Measurements from ENCODE around the gene CCNE1. TPM values are rescaled to one million over a fixed set of nuclear protein-coding genes. Genes with fewer than 3 reads are reported as not detected.

Gene CCNE1
- total RNA-seq, 1 experiment from 2014 or later: 40.2 TPM

- Mint-ChIP-seq H3K36me3 (ENCODE audit: insufficient read depth in 1 of 3, low read depth in 3 of 3) (no peaks in the 10 kb centered on the region), H3K4me1 (peaks cover 10 to 11% of the 10 kb centered on the region in 2 experiments), H3K27ac (no peak overlapping the region), H3K9me3 (no peaks in the 10 kb centered on the region), H3K27me3 (ENCODE audit: low read depth) (peaks cover 5% of the 10 kb centered on the region), H3K4me3 (no peak overlapping the region)
- Histone ChIP-seq H3K9me3 (ENCODE audit: control insufficient read depth, low read depth, low read length) (no peaks in the 10 kb centered on the region), H3K14ac (ENCODE audit: insufficient read depth, low read length) (no peak overlapping the region), H2BK5ac (ENCODE audit: insufficient read length, low read length) (no peak overlapping the region), H2BK12ac (ENCODE audit: insufficient read length, low read depth, low read length) (no peak overlapping the region), H2AFZ (ENCODE audit: low read length) (no peak overlapping the region), H4K20me1 (ENCODE audit: control insufficient read depth, insufficient read depth, insufficient read length) (no peaks in the 10 kb centered on the region), H3K4ac (ENCODE audit: low read depth, low read length) (no peak overlapping the region), H4K5ac (ENCODE audit: insufficient read length, low read depth, low read length) (no peak overlapping the region), H4K91ac (ENCODE audit: insufficient read length, low read depth, low read length) (no peak overlapping the region), H3K23ac (ENCODE audit: insufficient read length, low read depth, low read length) (no peak overlapping the region), H4K8ac (replicated peaks; ENCODE audit: insufficient read length, low read depth, low read length) (no peak overlapping the region), H2AK5ac (ENCODE audit: insufficient read length, low read length) (no peak overlapping the region), H3K23me2 (ENCODE audit: insufficient read length, low read depth, low read length, poor library complexity, severe bottlenecking) (no peaks in the 10 kb centered on the region), H3K79me1 (ENCODE audit: insufficient read depth, low read depth, low read length, poor library complexity, severe bottlenecking) (no peaks in the 10 kb centered on the region), H3K56ac (ENCODE audit: insufficient read length, low read depth, low read length) (no peak overlapping the region), H2BK120ac (ENCODE audit: low read depth, low read length, poor library complexity, severe bottlenecking) (no peak overlapping the region), H2BK20ac (ENCODE audit: low read depth, low read length, poor library complexity, severe bottlenecking) (no peak overlapping the region), H3K9ac (ENCODE audit: extremely low read depth, insufficient read length, low read length) (no peak overlapping the region), H2BK15ac (ENCODE audit: low read depth, low read length) (no peak overlapping the region), H3K27me3 (ENCODE audit: insufficient read depth, low read length) (no peaks in the 10 kb centered on the region), H3K18ac (ENCODE audit: insufficient read length, low read depth, low read length) (no peak overlapping the region), H3T11ph (ENCODE audit: low read length) (no peak overlapping the region), H3K27ac (ENCODE audit: insufficient read length, low read depth, low read length) (no peak overlapping the region), H3K4me1 (ENCODE audit: insufficient read depth, low read length) (no peaks in the 10 kb centered on the region), H3K79me2 (ENCODE audit: insufficient read depth, low read length) (no peaks in the 10 kb centered on the region), H3K4me2 (ENCODE audit: insufficient read depth, insufficient read length, low read length) (no peak overlapping the region)
- TF ChIP-seq, protein P1, sequence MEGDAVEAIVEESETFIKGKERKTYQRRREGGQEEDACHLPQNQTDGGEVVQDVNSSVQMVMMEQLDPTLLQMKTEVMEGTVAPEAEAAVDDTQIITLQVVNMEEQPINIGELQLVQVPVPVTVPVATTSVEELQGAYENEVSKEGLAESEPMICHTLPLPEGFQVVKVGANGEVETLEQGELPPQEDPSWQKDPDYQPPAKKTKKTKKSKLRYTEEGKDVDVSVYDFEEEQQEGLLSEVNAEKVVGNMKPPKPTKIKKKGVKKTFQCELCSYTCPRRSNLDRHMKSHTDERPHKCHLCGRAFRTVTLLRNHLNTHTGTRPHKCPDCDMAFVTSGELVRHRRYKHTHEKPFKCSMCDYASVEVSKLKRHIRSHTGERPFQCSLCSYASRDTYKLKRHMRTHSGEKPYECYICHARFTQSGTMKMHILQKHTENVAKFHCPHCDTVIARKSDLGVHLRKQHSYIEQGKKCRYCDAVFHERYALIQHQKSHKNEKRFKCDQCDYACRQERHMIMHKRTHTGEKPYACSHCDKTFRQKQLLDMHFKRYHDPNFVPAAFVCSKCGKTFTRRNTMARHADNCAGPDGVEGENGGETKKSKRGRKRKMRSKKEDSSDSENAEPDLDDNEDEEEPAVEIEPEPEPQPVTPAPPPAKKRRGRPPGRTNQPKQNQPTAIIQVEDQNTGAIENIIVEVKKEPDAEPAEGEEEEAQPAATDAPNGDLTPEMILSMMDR (conservative IDR thresholded peaks at IDR 0.05): no peak
- no CpG with 5 or more reads among the region's 17 CpGs for WGBS (ENCODE audit: extremely low coverage, insufficient read length, low lambda C conversion rate)
- no peak for DNase-seq
These were observed 23.4 kb downstream of the CCNE1 start for GRCh38 chr19:29834991-29835846.

All from H9 (cell line).